H9 (cell line): ENCODE measurements around the gene PLA2G1B. TPM values are rescaled to one million over a fixed set of nuclear protein-coding genes. Genes with fewer than 3 reads are reported as not detected.

Experiments
- DNase-seq: peaks from one replicate; pipeline ENCODE4 v3.0.0-alpha.2; 2017
- H2AFZ ChIP-seq: one replicate; pipeline ENCODE4 v1.6.1; 2013; ENCODE audit warnings: mild to moderate bottlenecking, low read length, control low read depth, moderate library complexity
- H2AK5ac ChIP-seq: 2 replicates; pipeline ENCODE4 v1.6.1; 2013; ENCODE audit warnings: low read length, control low read depth, mixed read lengths; ENCODE audit not compliant: insufficient read length
- H2BK120ac ChIP-seq: one replicate; pipeline ENCODE4 v1.6.1; 2013; ENCODE audit warnings: low read depth, mild to moderate bottlenecking, low read length, control low read depth, inconsistent platforms; ENCODE audit not compliant: poor library complexity, severe bottlenecking
- H2BK12ac ChIP-seq: 2 replicates; pipeline ENCODE4 v1.6.1; 2013; ENCODE audit warnings: low read length, control low read depth, mixed read lengths, low read depth; ENCODE audit not compliant: insufficient read length
- H2BK15ac ChIP-seq: 2 replicates; pipeline ENCODE4 v1.6.1; 2013; ENCODE audit warnings: low read depth, low read length, control low read depth
- H2BK20ac ChIP-seq: one replicate; pipeline ENCODE4 v1.6.1; 2013; ENCODE audit warnings: low read depth, mild to moderate bottlenecking, low read length, control low read depth, inconsistent platforms; ENCODE audit not compliant: poor library complexity, severe bottlenecking
- H2BK5ac ChIP-seq: 2 replicates; pipeline ENCODE4 v1.6.1; 2013; ENCODE audit warnings: low read length, control low read depth, mixed read lengths; ENCODE audit not compliant: insufficient read length
- H3K14ac ChIP-seq: 2 replicates; pipeline ENCODE4 v1.6.1; 2013; ENCODE audit warnings: low read length, control low read depth; ENCODE audit not compliant: insufficient read depth
- H3K18ac ChIP-seq: 2 replicates; pipeline ENCODE4 v1.6.1; 2013; ENCODE audit warnings: low read depth, mild to moderate bottlenecking, mixed read lengths, low read length, control low read depth; ENCODE audit not compliant: insufficient read length
- H3K23ac ChIP-seq: 2 replicates; pipeline ENCODE4 v1.6.1; 2013; ENCODE audit warnings: low read length, control low read depth, mixed read lengths, low read depth; ENCODE audit not compliant: insufficient read length
- H3K23me2 ChIP-seq: 2 replicates; pipeline ENCODE4 v1.6.1; 2013; ENCODE audit warnings: low read depth, mild to moderate bottlenecking, mixed read lengths, low read length, control low read depth; ENCODE audit not compliant: insufficient read length, poor library complexity, severe bottlenecking
- H3K27ac ChIP-seq: 2 replicates; pipeline ENCODE4 v1.5.1; 2013; ENCODE audit warnings: low read length, control low read depth, mixed read lengths, low read depth; ENCODE audit not compliant: insufficient read length
- H3K27me3 ChIP-seq: 2 replicates; pipeline ENCODE4 v1.6.1; 2013; ENCODE audit warnings: low read length, control low read depth, inconsistent platforms; ENCODE audit not compliant: insufficient read depth
- H3K4ac ChIP-seq: 2 replicates; pipeline ENCODE4 v1.6.1; 2013; ENCODE audit warnings: low read depth, mild to moderate bottlenecking, control low read depth, inconsistent platforms, low read length, moderate library complexity
- H3K4me1 ChIP-seq: 2 replicates; pipeline ENCODE4 v1.6.1; 2013; ENCODE audit warnings: low read length, control low read depth, inconsistent platforms; ENCODE audit not compliant: insufficient read depth
- H3K4me2 ChIP-seq: 2 replicates; pipeline ENCODE4 v1.6.1; 2013; ENCODE audit warnings: low read length, control low read depth, mixed read lengths; ENCODE audit not compliant: insufficient read length, insufficient read depth
- H3K56ac ChIP-seq: 2 replicates; pipeline ENCODE4 v1.6.1; 2013; ENCODE audit warnings: low read depth, mild to moderate bottlenecking, mixed read lengths, low read length, control low read depth; ENCODE audit not compliant: insufficient read length
- H3K79me1 ChIP-seq: 2 replicates; pipeline ENCODE4 v1.6.1; 2013; ENCODE audit warnings: low read depth, mild to moderate bottlenecking, moderate library complexity, low read length, control low read depth, inconsistent platforms; ENCODE audit not compliant: insufficient read depth, poor library complexity, severe bottlenecking
- H3K79me2 ChIP-seq: 2 replicates; pipeline ENCODE4 v1.6.1; 2013; ENCODE audit warnings: low read length, control low read depth, inconsistent platforms; ENCODE audit not compliant: insufficient read depth
- H3K9ac ChIP-seq: 2 replicates; pipeline ENCODE4 v1.6.1; 2013; ENCODE audit warnings: low read length, control low read depth, mixed read lengths; ENCODE audit not compliant: insufficient read length; ENCODE audit errors: extremely low read depth
- H3K9me3 ChIP-seq: one replicate; pipeline ENCODE4 v1.6.1; 2013; ENCODE audit warnings: low read depth, low read length, inconsistent platforms; ENCODE audit not compliant: control insufficient read depth
- H3T11ph ChIP-seq: one replicate; pipeline ENCODE4 v1.6.1; 2013; ENCODE audit warnings: mild to moderate bottlenecking, low read length, control low read depth, inconsistent platforms
- H4K20me1 ChIP-seq: one replicate; pipeline ENCODE4 v1.6.1; 2013; ENCODE audit not compliant: control insufficient read depth, insufficient read length, insufficient read depth
- H4K5ac ChIP-seq: 2 replicates; pipeline ENCODE4 v1.6.1; 2013; ENCODE audit warnings: low read depth, mild to moderate bottlenecking, mixed read lengths, low read length, control low read depth; ENCODE audit not compliant: insufficient read length
- H4K8ac ChIP-seq: replicated peaks from 2 replicates; pipeline ENCODE4 v1.6.1; 2013; ENCODE audit warnings: low read length, control low read depth, mixed read lengths, low read depth; ENCODE audit not compliant: insufficient read length
- H4K91ac ChIP-seq: 2 replicates; pipeline ENCODE4 v1.6.1; 2013; ENCODE audit warnings: low read depth, mild to moderate bottlenecking, moderate library complexity, mixed read lengths, low read length, control low read depth; ENCODE audit not compliant: insufficient read length
- H3K27ac Mint-ChIP-seq, 3 experiments: 2 replicates in 2 of 3; 3 replicates in 1 of 3; pipeline ENCODE4 v1.8.0; 2020 to 2021; ENCODE audit warnings: mixed read lengths in 3 of 3, mild to moderate bottlenecking in 1 of 3, moderate library complexity in 1 of 3
- H3K27me3 Mint-ChIP-seq: 2 replicates; pipeline ENCODE4 v1.8.0; 2021; ENCODE audit warnings: low read depth, mild to moderate bottlenecking, moderate library complexity, mixed read lengths
- H3K36me3 Mint-ChIP-seq, 3 experiments: 2 replicates in 2 of 3; 3 replicates in 1 of 3; pipeline ENCODE4 v1.8.0; 2020 to 2021; ENCODE audit warnings: low read depth in 3 of 3, mixed read lengths in 3 of 3; ENCODE audit not compliant: insufficient read depth in 1 of 3
- H3K4me1 Mint-ChIP-seq, 2 experiments: 2 replicates each; pipeline ENCODE4 v1.8.0; 2020; ENCODE audit warnings: mixed read lengths in 2 of 2
- H3K4me3 Mint-ChIP-seq, 2 experiments: 2 replicates in 1 of 2; 3 replicates in 1 of 2; pipeline ENCODE4 v1.8.0; 2020 to 2021; ENCODE audit warnings: mild to moderate bottlenecking in 2 of 2, mixed read lengths in 2 of 2, moderate library complexity in 1 of 2
- H3K9me3 Mint-ChIP-seq, 2 experiments: 2 replicates in 1 of 2; 3 replicates in 1 of 2; pipeline ENCODE4 v1.8.0; 2020; ENCODE audit warnings: mild to moderate bottlenecking in 2 of 2, mixed read lengths in 2 of 2, moderate library complexity in 1 of 2
- CTCF ChIP-seq: fragments of 200-600 bp; sonication (generic); conservative IDR thresholded peaks from 3 replicates; pipeline ENCODE4 v1.8.0; 2021; ENCODE audit warnings: antibody characterized with exemption, mild to moderate bottlenecking
- WGBS: extraction: QIAGEN DNeasy Blood & Tissue Kit; methylation state at CpG from one replicate; pipeline ENCODE4 v1.1.7; 2013; ENCODE audit warnings: missing lambda C conversion rate, low lambda C conversion rate, mixed read lengths; ENCODE audit not compliant: insufficient read length; ENCODE audit errors: extremely low coverage; 5-methylcytosine and 5-hydroxymethylcytosine counted together
- total RNA-seq: library from RNA; stranded (reverse); gene quantifications from 2 replicates; pipeline ENCODE4 v1.2.1, GENCODE V29; 2021

Gene PLA2G1B
- total RNA-seq, 1 experiment from 2014 or later: not detected

GRCh38 chr12:120356567-120357030, 29.0 kb upstream of the PLA2G1B start:
- no peak overlapping the region for H3K23ac ChIP-seq
- H2BK20ac ChIP-seq: no peak overlapping the region
- no peak overlapping the region for H2BK5ac ChIP-seq
- TF ChIP-seq CTCF: peak; percentile 93
- no peak overlapping the region for H4K8ac ChIP-seq
- no peak overlapping the region for H2AFZ ChIP-seq
- H3T11ph ChIP-seq: no peak overlapping the region
- H3K79me2 ChIP-seq: no peaks in the 10 kb centered on the region
- no peak overlapping the region for H2BK12ac ChIP-seq
- Mint-ChIP-seq H3K36me3 (peaks cover 42 to 83% (median 80%) of the 10 kb centered on the region in 3 experiments), H3K27me3 (no peaks in the 10 kb centered on the region; the same call in 1 of the 2 replicates), H3K9me3 (no peaks in the 10 kb centered on the region), H3K27ac (peak overlapping the region in 1 of 3 experiments; percentile 24; a peak in 2 of 7 replicates), H3K4me3 (no peak overlapping the region), H3K4me1 (peaks cover 36 to 37% of the 10 kb centered on the region in 2 experiments)
- no peak overlapping the region for H3K56ac ChIP-seq
- H3K9me3 ChIP-seq: no peaks in the 10 kb centered on the region
- peak; percentile 93 for DNase-seq
- H2BK120ac ChIP-seq: no peak overlapping the region
- H3K79me1 ChIP-seq: no peaks in the 10 kb centered on the region
- no peak overlapping the region for H3K18ac ChIP-seq
- no peak overlapping the region for H3K4me2 ChIP-seq
- H3K4me1 ChIP-seq: peaks cover 6% of the 10 kb centered on the region; the same call in 1 of the 2 replicates
- no peak overlapping the region for H3K9ac ChIP-seq
- no peaks in the 10 kb centered on the region for H3K27me3 ChIP-seq
- no CpG with 5 or more reads among the region's 13 CpGs for WGBS
- no peak overlapping the region for H3K4ac ChIP-seq
- no peak overlapping the region for H2BK15ac ChIP-seq
- no peak overlapping the region for H3K27ac ChIP-seq
- no peak overlapping the region for H4K5ac ChIP-seq
- H2AK5ac ChIP-seq: no peak overlapping the region
- H4K20me1 ChIP-seq: no peaks in the 10 kb centered on the region
- no peak overlapping the region for H4K91ac ChIP-seq
- H3K23me2 ChIP-seq: no peaks in the 10 kb centered on the region
- no peak overlapping the region for H3K14ac ChIP-seq
